GM20000 (cell line): ENCODE data around the gene CCNF.
"Not testable (repeated sequence)": the region's sequence is repeated elsewhere in the genome, so short reads cannot be mapped to it uniquely, and the experiment has no call there.

Experiments
- DNase-seq: peaks from one replicate; pipeline ENCODE4 v3.0.0; 2012; ENCODE audit warnings: low spot score
- TF ChIP-seq, protein P1 (sequence below): IDR thresholded peaks from 2 replicates; pipeline ENCODE4 v1.5.1; 2012; ENCODE audit warnings: mild to moderate bottlenecking, control low read depth; ENCODE audit errors: extremely low read depth, missing control alignments

The CCNF gene

DNA sequence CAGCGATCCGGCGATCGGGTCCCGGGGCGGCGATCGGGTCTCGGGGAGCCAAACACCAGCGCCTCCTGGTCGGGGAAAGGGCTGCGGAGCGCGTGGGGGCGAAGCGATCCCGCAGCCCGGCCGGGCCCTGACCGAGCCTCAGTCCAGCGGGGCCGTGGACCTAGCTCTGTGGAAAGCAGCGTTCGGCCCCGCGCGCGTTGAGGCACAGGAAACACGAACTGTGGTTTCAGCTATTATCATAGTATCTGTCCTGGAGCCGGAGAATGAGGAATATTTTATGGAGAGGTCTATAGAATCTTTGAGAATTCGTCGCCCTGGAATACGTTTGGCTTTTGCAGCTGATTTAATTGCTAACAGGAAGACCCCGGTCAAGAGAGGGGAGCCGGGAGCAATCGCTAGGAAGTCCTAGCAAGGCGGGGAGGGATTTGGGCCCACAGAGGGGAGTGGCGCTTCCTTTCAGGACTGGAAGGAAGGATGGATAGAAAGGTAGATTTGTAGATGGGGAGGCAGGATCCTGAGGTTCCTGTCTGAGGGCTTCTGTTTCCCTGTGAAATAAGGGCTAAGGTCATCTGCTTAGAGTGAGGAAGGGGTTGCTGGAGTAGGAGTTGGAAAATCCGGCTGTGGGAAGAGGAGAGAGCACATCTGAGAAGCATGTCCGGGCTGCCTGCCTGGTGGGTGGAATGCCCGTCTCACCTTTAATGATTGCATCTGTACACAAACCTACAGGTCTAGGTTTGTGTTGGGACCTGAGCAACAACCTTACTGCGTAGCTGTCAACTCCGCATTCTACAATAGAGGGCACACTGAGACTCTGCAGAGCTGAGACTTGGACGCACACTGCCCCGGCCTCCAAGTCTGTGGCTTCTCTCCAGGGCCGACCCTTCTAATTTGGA, 770 bp downstream of the CCNF start:
- peak; percentile 66 for DNase-seq
- TF ChIP-seq, protein P1, sequence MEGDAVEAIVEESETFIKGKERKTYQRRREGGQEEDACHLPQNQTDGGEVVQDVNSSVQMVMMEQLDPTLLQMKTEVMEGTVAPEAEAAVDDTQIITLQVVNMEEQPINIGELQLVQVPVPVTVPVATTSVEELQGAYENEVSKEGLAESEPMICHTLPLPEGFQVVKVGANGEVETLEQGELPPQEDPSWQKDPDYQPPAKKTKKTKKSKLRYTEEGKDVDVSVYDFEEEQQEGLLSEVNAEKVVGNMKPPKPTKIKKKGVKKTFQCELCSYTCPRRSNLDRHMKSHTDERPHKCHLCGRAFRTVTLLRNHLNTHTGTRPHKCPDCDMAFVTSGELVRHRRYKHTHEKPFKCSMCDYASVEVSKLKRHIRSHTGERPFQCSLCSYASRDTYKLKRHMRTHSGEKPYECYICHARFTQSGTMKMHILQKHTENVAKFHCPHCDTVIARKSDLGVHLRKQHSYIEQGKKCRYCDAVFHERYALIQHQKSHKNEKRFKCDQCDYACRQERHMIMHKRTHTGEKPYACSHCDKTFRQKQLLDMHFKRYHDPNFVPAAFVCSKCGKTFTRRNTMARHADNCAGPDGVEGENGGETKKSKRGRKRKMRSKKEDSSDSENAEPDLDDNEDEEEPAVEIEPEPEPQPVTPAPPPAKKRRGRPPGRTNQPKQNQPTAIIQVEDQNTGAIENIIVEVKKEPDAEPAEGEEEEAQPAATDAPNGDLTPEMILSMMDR = no peak

DNA sequence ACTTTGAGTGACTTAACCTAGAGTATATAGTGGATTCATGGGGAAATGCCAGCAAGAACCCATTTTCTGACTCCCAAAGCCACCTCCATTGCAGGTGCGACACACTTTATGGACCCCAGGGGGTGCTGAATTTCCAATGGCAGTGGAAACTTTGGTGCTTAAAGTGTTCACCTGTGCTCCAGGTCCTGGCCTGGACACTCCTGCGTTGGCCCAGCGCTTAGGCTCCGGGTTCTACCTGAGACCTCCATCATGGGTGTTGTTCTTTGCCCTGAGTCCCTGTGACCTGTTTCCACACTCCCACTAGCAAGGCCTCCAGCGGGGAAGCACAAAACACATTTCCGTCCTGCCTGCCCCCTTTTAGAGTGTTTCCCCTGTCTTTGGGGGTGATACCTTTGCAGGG, 3.0 kb downstream of the CCNF start:
- no peak for DNase-seq
- TF ChIP-seq, protein P1 = no peak

DNA sequence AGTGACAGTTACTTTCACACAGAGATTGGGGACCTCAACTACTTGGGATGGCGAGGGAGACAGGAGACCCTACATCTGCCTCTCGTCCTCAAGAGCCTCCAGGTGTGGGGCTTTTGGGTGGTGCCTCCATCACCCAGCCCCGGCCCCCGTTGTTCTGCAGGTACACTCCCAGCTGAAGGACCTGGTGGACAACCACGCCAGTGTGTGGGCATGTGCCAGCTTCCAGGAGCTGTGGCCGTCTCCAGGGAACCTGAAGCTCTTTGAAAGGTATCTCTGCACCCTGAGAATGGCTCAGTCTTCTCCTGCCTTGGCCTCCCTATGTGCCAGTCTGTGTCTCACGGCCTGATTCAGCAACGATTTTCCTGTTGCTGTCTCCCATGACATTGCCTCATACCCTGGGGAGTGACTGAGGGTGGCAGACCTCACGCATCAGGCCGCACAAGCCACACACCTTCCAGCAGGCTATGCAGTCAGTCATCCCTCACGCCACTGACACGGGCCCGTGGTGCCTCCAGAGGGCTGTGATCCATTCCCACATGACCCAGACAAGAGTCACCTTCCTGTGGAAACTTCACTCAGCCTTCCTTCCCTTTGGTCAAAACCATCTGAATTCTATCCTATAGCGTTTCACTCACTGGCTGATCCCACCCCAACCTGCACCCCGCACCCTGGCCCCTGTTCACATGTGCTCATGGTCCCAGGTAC, 3.7 kb downstream of the CCNF start:
- TF ChIP-seq, protein P1 = no peak
- no peak for DNase-seq

GRCh38 chr16:2435236-2435635, 6.0 kb downstream of the CCNF start:
- not testable (repeated sequence) for DNase-seq

GRCh38 chr16:2436110-2436509, 6.9 kb downstream of the CCNF start:
- TF ChIP-seq, protein P1 = no peak
- no peak for DNase-seq

- DNase-seq = no peak
- TF ChIP-seq, protein P1 = no peak
Measured at GRCh38 chr16:2437032-2437790, 8.0 kb downstream of the CCNF start.

- TF ChIP-seq, protein P1 = no peak
- no peak for DNase-seq
Measured at GRCh38 chr16:2438121-2438520, 8.9 kb downstream of the CCNF start.
